MCF 10A (cell line): Measurements from ENCODE around the gene CPNE2. TPM values are rescaled to one million over a fixed set of nuclear protein-coding genes. Genes with fewer than 3 reads are reported as not detected.

Experiments used
- BruUV-seq: library from RNA; stranded (reverse); fragments of 400-500 nt; replicated peaks from 2 replicates; lab custom pipeline; 2021; lab: Mats Ljungman, UMichigan
- CTCF ChIA-PET: fragments of 300-600 bp; sonication (Branson Sonifier 250); formaldehyde crosslinking; extraction: SDS; loops from one replicate; lab custom pipeline; 2021; ENCODE audit warnings: antibody characterized with exemption, inconsistent platforms; lab: Yijun Ruan, JAX
- POLR2A ChIA-PET: fragments of 300-600, 350-650 bp; sonication (Branson Sonifier 250); formaldehyde crosslinking; extraction: SDS; loops from one replicate; lab custom pipeline; 2020; ENCODE audit warnings: antibody characterized with exemption, inconsistent platforms; lab: Yijun Ruan, JAX
- DNase-seq: peaks from one replicate; pipeline ENCODE4 v3.0.0-alpha.2; 2018; ENCODE audit not compliant: unreplicated experiment
- H3K27ac Mint-ChIP-seq: one replicate; pipeline ENCODE4 v1.8.0; 2022; ENCODE audit warnings: mild to moderate bottlenecking, low read depth, mixed read lengths; ENCODE audit not compliant: unreplicated experiment
- H3K27me3 Mint-ChIP-seq: one replicate; pipeline ENCODE4 v1.8.0; 2022; ENCODE audit warnings: mixed read lengths; ENCODE audit not compliant: insufficient read depth, unreplicated experiment
- H3K36me3 Mint-ChIP-seq: one replicate; pipeline ENCODE4 v1.8.0; 2022; ENCODE audit warnings: mild to moderate bottlenecking, moderate library complexity, mixed read lengths; ENCODE audit not compliant: insufficient read depth, unreplicated experiment
- H3K4me1 Mint-ChIP-seq: one replicate; pipeline ENCODE4 v1.8.0; 2022; ENCODE audit warnings: mixed read lengths; ENCODE audit not compliant: insufficient read depth, unreplicated experiment
- H3K4me3 Mint-ChIP-seq: one replicate; pipeline ENCODE4 v1.8.0; 2022; ENCODE audit warnings: mild to moderate bottlenecking, moderate library complexity, mixed read lengths; ENCODE audit not compliant: unreplicated experiment
- H3K9me3 Mint-ChIP-seq: one replicate; pipeline ENCODE4 v1.8.0; 2022; ENCODE audit warnings: mixed read lengths; ENCODE audit not compliant: unreplicated experiment
- CTCF ChIP-seq: fragments of 200-600 bp; IDR thresholded peaks from one replicate; pipeline ENCODE4 v1.8.0; 2022; ENCODE audit warnings: antibody characterized with exemption, mild to moderate bottlenecking; ENCODE audit not compliant: unreplicated experiment
- intact Hi-C: fragments of 100-400 bp; cut with micrococcal nuclease; formaldehyde crosslinking; loops from 2 replicates; pipeline ENCODE4 v1.14.1; 2022
- total RNA-seq: library from RNA; stranded (reverse); gene quantifications from 2 replicates; pipeline ENCODE4 v1.2.3, GENCODE V29; 2022

CPNE2 gene
- total RNA-seq, 1 experiment from 2014 or later, result 6.7 TPM

- H3K4me1 Mint-ChIP-seq, result peaks cover 6% of the 10 kb centered on the region
- no peak overlapping the region for H3K4me3 Mint-ChIP-seq
- CTCF ChIA-PET, result interaction anchor here (1.7 kb wide), 1 partner anchor 42 kb away, joined by 6 read pairs; no protein-coding TSS in a partner anchor
These were observed 42.6 kb downstream of the CPNE2 start for GRCh38 chr16:57134982-57135381.

GRCh38 chr16:57137043-57137442, 44.7 kb downstream of the CPNE2 start:
- intact Hi-C loops, result no loop called here
- DNase-seq, result no peak
- Mint-ChIP-seq H3K9me3 (no peaks in the 10 kb centered on the region), H3K27ac (no peak overlapping the region), H3K27me3 (no peaks in the 10 kb centered on the region), H3K4me1 (peaks cover 9% of the 10 kb centered on the region), H3K4me3 (no peak overlapping the region), H3K36me3 (no peaks in the 10 kb centered on the region)
- BruUV-seq, result no TSS peak
- CTCF ChIA-PET, result no interaction called here
- TF ChIP-seq CTCF, result no peak
- POLR2A ChIA-PET, result no interaction called here

More at GRCh38 chr16:57134982-57135381, 42.6 kb downstream of the CPNE2 start:
- BruUV-seq, result no TSS peak
- no peaks in the 10 kb centered on the region for H3K9me3 Mint-ChIP-seq
- no peaks in the 10 kb centered on the region for H3K27me3 Mint-ChIP-seq
- no peak for DNase-seq
- intact Hi-C loops, result no loop called here
- TF ChIP-seq CTCF, result no peak
- no peak overlapping the region for H3K27ac Mint-ChIP-seq
- no peaks in the 10 kb centered on the region for H3K36me3 Mint-ChIP-seq
- POLR2A ChIA-PET, result no interaction called here

- H3K36me3 Mint-ChIP-seq, result no peaks in the 10 kb centered on the region
- no peak overlapping the region for H3K27ac Mint-ChIP-seq
- no peaks in the 10 kb centered on the region for H3K9me3 Mint-ChIP-seq
- H3K4me1 Mint-ChIP-seq, result peaks cover 15% of the 10 kb centered on the region
- no peaks in the 10 kb centered on the region for H3K27me3 Mint-ChIP-seq
- CTCF ChIA-PET, result interaction anchor here (0.6 kb wide), 1 partner anchor 16 kb away, joined by 4 read pairs; no protein-coding TSS in a partner anchor
- DNase-seq, result no peak
- no TSS peak for BruUV-seq
- TF ChIP-seq CTCF, result no peak
- intact Hi-C loops, result no loop called here
- POLR2A ChIA-PET, result no interaction called here
- H3K4me3 Mint-ChIP-seq, result no peak overlapping the region
These were observed 45.3 kb downstream of the CPNE2 start for GRCh38 chr16:57137566-57138273.

- H3K4me1 Mint-ChIP-seq, result peaks cover 15% of the 10 kb centered on the region
- no peaks in the 10 kb centered on the region for H3K36me3 Mint-ChIP-seq
- DNase-seq, result no peak
- H3K27me3 Mint-ChIP-seq, result no peaks in the 10 kb centered on the region
- no peak overlapping the region for H3K27ac Mint-ChIP-seq
- H3K4me3 Mint-ChIP-seq, result no peak overlapping the region
- ChIA-PET CTCF (interaction anchor here (0.6 kb wide), 1 partner anchor 16 kb away, joined by 4 read pairs; no protein-coding TSS in a partner anchor), POLR2A (no interaction called here)
- BruUV-seq, result no TSS peak
- intact Hi-C loops, result no loop called here
- no peak for TF ChIP-seq CTCF
- H3K9me3 Mint-ChIP-seq, result no peaks in the 10 kb centered on the region
These were observed 46.0 kb downstream of the CPNE2 start for GRCh38 chr16:57138281-57138935.
